Measurements from ENCODE around the gene SLC26A5. TPM values are rescaled to one million over a fixed set of nuclear protein-coding genes. Genes with fewer than 3 reads are reported as not detected.

The SLC26A5 gene
- total RNA-seq, 1 donor from 2014 or later: not detected

DNA sequence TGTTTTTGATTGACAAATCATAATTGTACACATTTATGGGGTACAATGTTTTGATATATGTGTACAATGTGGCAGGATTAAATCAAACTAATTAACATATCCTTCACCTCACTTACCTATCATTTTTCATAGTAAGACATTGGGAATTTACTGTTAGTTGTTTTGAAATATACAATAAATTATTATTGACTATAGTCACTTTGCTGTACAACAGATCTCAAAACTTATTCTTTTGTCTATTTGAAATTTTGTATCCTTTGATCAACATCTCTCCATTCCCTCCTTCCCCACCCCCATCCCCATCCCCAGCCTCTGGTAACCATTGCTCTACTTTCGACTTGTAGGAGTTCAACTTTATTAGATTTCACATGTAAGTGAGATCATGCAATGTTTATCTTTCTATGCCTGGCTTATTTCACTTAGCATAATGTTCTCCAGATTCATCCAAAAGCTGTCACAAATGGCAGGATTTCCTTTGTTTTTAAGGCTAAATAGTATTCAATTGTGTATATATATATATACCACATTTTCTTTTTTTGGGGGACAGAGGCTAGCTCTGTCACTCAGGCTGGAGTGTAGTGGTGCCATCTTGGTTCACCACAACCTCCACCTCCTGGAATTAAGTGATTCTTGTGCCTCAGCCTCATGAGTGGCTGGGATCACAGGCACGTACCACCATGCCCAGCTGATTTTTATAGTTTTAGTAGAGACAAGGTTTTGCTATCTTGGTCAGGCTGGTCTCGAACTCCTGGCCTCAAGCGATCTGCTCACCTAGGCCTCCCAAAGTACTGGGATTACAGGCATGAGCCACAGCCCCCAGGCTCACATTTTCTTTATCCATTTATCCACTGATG lies 23.3 kb upstream of the SLC26A5 start:
- no peak for DNase-seq (ENCODE audit: extremely low spot score, unreplicated experiment)
- Mint-ChIP-seq H3K4me3 (no peak overlapping the region), H3K36me3 (no peaks in the 10 kb centered on the region), H3K27ac (no peak overlapping the region), H3K27me3 (peaks cover 15% of the 10 kb centered on the region), H3K9me3 (no peaks in the 10 kb centered on the region), H3K4me1 (ENCODE audit: unreplicated experiment) (no peaks in the 10 kb centered on the region)
- TF ChIP-seq, protein P1, sequence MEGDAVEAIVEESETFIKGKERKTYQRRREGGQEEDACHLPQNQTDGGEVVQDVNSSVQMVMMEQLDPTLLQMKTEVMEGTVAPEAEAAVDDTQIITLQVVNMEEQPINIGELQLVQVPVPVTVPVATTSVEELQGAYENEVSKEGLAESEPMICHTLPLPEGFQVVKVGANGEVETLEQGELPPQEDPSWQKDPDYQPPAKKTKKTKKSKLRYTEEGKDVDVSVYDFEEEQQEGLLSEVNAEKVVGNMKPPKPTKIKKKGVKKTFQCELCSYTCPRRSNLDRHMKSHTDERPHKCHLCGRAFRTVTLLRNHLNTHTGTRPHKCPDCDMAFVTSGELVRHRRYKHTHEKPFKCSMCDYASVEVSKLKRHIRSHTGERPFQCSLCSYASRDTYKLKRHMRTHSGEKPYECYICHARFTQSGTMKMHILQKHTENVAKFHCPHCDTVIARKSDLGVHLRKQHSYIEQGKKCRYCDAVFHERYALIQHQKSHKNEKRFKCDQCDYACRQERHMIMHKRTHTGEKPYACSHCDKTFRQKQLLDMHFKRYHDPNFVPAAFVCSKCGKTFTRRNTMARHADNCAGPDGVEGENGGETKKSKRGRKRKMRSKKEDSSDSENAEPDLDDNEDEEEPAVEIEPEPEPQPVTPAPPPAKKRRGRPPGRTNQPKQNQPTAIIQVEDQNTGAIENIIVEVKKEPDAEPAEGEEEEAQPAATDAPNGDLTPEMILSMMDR (conservative IDR thresholded peaks at IDR 0.05): no peak

DNA sequence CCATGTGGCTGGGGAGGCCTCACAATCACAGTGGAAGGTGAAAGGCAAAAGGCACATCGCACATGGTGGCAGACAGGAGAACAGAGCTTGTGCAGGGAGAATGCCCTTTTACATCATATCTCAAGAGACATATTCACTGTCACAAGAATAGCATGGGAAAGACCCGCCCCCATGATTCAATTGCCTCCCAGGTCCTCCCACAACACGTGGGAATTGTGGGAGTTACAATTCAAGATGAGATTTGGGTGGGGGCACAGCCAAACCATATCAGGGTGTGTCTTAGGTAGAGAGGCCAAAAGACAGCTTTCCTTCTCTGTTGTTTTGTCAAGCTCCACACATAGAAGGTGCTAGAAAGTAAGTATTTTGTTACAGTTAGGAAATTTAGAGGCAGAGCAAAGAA lies 20.8 kb upstream of the SLC26A5 start:
- peaks cover 19% of the 10 kb centered on the region for H3K27me3 Mint-ChIP-seq
- DNase-seq (ENCODE audit: extremely low spot score, unreplicated experiment): no peak
- no peaks in the 10 kb centered on the region for H3K4me1 Mint-ChIP-seq (ENCODE audit: unreplicated experiment)
- no peaks in the 10 kb centered on the region for H3K9me3 Mint-ChIP-seq
- TF ChIP-seq, protein P1 (conservative IDR thresholded peaks at IDR 0.05): no peak
- H3K27ac Mint-ChIP-seq: no peak overlapping the region
- H3K4me3 Mint-ChIP-seq: no peak overlapping the region
- H3K36me3 Mint-ChIP-seq: no peaks in the 10 kb centered on the region

DNA sequence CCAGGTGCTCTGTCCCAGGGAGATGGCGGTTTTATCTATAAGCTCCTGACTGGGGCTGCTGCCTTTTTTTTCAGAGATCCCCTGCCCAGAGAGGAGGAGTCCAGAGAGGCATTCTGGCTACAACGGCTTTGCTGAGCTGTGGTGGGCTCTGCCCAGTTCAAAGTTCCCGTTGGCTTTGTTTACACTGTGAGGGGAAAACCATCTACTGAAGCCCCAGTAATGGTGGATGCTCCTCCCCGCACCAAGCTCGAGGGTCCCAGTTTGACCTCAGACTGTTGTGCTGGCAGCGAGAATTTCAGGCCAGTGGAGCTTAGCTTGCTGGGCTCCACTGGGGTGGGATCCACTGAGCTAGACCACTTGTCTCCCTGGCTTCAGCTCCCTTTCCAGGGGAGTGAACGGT lies 16.4 kb upstream of the SLC26A5 start:
- H3K36me3 Mint-ChIP-seq: no peaks in the 10 kb centered on the region
- TF ChIP-seq, protein P1 (conservative IDR thresholded peaks at IDR 0.05): no peak
- H3K27me3 Mint-ChIP-seq: peaks cover 19% of the 10 kb centered on the region
- no peaks in the 10 kb centered on the region for H3K4me1 Mint-ChIP-seq (ENCODE audit: unreplicated experiment)
- H3K4me3 Mint-ChIP-seq: no peak overlapping the region
- no peak for DNase-seq (ENCODE audit: extremely low spot score, unreplicated experiment)
- no peak overlapping the region for H3K27ac Mint-ChIP-seq
- no peaks in the 10 kb centered on the region for H3K9me3 Mint-ChIP-seq

DNA sequence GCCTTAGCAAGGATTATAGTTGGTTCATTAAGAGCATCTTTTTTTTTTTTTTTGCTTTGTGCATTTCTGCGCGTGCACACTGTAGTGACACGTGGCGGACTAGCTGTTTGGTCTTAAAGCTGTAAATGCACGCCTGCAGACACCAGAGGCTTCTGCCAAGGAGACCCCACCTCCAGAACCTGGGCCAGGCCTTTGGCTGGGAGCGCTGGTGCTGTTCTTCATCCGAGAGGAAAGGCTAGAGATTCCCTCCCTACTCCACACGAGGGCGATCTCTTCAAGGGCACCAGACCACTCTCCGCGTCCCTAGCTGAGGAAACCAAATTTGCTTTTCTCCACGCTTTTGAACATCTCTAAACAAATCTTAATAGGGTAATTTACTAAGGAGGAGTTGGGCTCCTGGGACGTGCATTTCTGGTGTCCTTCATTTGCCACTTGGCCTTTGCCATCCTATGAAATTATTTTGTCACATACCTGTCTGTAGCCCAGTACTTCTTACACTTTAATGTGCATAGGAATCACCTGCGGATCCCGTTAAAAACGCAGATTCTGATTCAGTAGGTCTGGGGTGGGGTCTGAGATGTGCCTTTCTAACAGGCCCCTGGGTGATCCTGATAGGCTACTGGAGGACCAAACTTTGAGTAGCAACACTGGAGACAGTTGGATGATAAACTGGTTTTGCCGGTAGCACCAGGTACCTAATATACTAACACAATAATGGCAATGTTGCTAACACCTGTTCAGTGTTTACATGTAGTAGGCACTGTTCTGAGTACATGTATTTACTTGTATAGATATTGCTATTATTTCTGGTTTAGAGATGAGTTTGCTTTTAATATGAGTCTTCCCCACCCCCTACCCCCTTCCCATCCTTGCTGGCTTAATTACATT lies 1.3 kb upstream of the SLC26A5 start:
- no peak for DNase-seq (ENCODE audit: extremely low spot score, unreplicated experiment)
- peaks cover 89% of the 10 kb centered on the region for H3K27me3 Mint-ChIP-seq
- no peaks in the 10 kb centered on the region for H3K36me3 Mint-ChIP-seq
- H3K9me3 Mint-ChIP-seq: no peaks in the 10 kb centered on the region
- H3K4me3 Mint-ChIP-seq: peak overlapping the region; percentile 19
- TF ChIP-seq, protein P1 (conservative IDR thresholded peaks at IDR 0.05): peak; percentile 78
- H3K4me1 Mint-ChIP-seq (ENCODE audit: unreplicated experiment): no peaks in the 10 kb centered on the region
- H3K27ac Mint-ChIP-seq: no peak overlapping the region

DNA sequence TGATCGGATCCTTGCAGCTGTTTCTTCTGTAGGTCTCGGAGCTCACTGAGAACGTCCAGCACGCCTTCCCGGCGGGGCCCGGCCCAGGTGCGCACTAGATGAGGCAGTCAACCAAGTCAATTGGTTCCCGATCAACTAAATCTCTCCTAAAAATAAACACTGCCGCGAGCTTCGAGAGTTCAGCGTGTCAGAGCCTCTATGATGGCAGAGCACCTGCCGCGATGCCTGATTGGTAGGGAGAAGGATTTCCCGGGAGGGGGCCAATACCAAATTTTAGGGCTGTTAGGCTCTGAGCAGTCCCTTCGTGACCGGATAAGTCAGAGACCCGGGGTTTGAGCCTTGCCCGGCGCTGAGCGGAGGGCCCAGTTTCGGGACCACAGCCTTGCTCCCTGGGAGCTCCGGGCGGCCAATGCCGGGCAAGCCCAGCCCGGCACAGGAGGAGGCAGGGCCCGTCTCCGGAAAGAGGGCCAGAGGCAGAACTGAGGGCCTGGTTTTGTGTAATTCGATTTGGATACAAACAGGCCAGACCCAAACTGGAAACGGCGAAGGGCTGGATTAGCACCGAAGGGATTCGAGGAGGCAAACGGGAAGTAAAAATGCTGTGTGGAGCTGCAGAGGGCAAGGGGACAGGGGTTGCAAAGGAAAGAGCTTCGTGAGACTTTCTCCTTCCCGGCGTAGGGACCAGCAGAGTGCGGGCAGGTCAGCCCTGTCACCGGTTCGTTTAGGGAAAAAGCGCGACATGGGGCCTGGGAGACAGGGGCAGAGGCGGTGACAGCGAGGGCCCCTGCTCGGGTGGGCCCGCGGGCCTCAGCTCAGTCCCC lies 569 bp downstream of the SLC26A5 start:
- Mint-ChIP-seq H3K4me1 (ENCODE audit: unreplicated experiment) (no peaks in the 10 kb centered on the region), H3K4me3 (peak overlapping the region; percentile 83), H3K27me3 (peaks cover 90% of the 10 kb centered on the region), H3K9me3 (no peaks in the 10 kb centered on the region), H3K36me3 (no peaks in the 10 kb centered on the region), H3K27ac (no peak overlapping the region)
- DNase-seq (ENCODE audit: extremely low spot score, unreplicated experiment): no peak
- TF ChIP-seq, protein P1 (conservative IDR thresholded peaks at IDR 0.05): no peak

Measured in type B pancreatic cell (in vitro differentiated cells).